Transverse colon (tissue), 4 donors: ENCODE results near the gene SLC10A4. TPM values are rescaled to one million over a fixed set of nuclear protein-coding genes. Genes with fewer than 3 reads are reported as not detected.

Experiments used
- DNase-seq: peaks from one replicate; pipeline ENCODE4 v3.0.0-alpha.2; 2019
- H3K27ac ChIP-seq, 4 donors: fragments of 200-600 bp; sonication (generic); 2 replicates each; pipeline ENCODE4 v1.5.1; 2016 to 2018; ENCODE audit warnings: inconsistent platforms in 4 of 4
- H3K27me3 ChIP-seq: fragments of 200-600 bp; sonication (generic); 2 replicates; pipeline ENCODE4 v1.5.1; 2017; ENCODE audit warnings: inconsistent platforms
- H3K36me3 ChIP-seq, 4 donors: fragments of 200-600 bp; sonication (generic); 2 replicates each; pipeline ENCODE4 v1.5.1; 2017 to 2019; ENCODE audit warnings: inconsistent platforms in 4 of 4
- H3K4me1 ChIP-seq, 4 donors: fragments of 200-600 bp; sonication (generic); 2 replicates each; pipeline ENCODE4 v1.5.1; 2017 to 2020; ENCODE audit warnings: inconsistent platforms in 4 of 4
- H3K4me3 ChIP-seq, 4 donors: fragments of 200-600 bp; sonication (generic); 1 replicate in 1 of 4; 2 replicates in 3 of 4; pipeline versions ENCODE4 v1.5.1 to v1.6.1; 2017 to 2019; ENCODE audit warnings: inconsistent platforms in 4 of 4
- H3K9me3 ChIP-seq, 2 donors: fragments of 200-600 bp; sonication (generic); 2 replicates each; pipeline ENCODE4 v1.5.1; 2017 to 2019; ENCODE audit warnings: inconsistent platforms in 2 of 2
- EP300 ChIP-seq: sonication (generic); formaldehyde crosslinking; IDR thresholded peaks from one replicate; pipeline ENCODE4 v1.6.1; 2017; ENCODE audit warnings: antibody characterized with exemption, low read depth
- POLR2A ChIP-seq: fragments of 450-650 bp; IDR thresholded peaks from one replicate; pipeline ENCODE4 v1.6.1; 2016; ENCODE audit warnings: antibody characterized with exemption, mild to moderate bottlenecking, moderate library complexity
- POLR2AphosphoS5 ChIP-seq, 3 donors: sonication (generic); formaldehyde crosslinking; IDR thresholded peaks; one replicate each; pipeline ENCODE4 v1.6.1; 2016; ENCODE audit warnings: antibody characterized with exemption in 3 of 3
- WGBS, 2 donors: methylation state at CpG; one replicate each; pipeline ENCODE4 v1.1.5; 2018; ENCODE audit warnings: low coverage in 1 of 2; 5-methylcytosine and 5-hydroxymethylcytosine counted together
- in situ Hi-C, 4 donors: fragments of 200-750 bp; cut with MboI; loops; one replicate each; pipeline versions ENCODE4 v1.15.0 to v1.15.1; 2017; ENCODE audit warnings: low sequenced_read_pairs in 3 of 4, low pct_ligation_motif_present in 1 of 4, low pct_unique_long_range_greater_than_20kb in 1 of 4
- intact Hi-C: fragments of 100-400 bp; cut with DNase I; formaldehyde crosslinking; loops from one replicate; pipeline ENCODE4 v1.15.1; 2023; ENCODE audit warnings: low total_unique reads
- total RNA-seq, 4 donors: library from RNA; depleted of rRNA; stranded (reverse); fragments of >200 nt; gene quantifications; one replicate each; pipeline ENCODE4 v1.1.0, GENCODE V29; 2016
- TF ChIP-seq, protein P1 (sequence below), 5 experiments: fragments of 200-600 bp in 3 of 5; fragments of 450-650 bp in 2 of 5; sonication (generic) in 3 of 5; IDR thresholded peaks; 1 replicate in 2 of 5; 2 replicates in 3 of 5; pipeline ENCODE4 v1.5.1; 2016 to 2017; ENCODE audit warnings: antibody characterized with exemption in 5 of 5, inconsistent platforms in 3 of 5, mild to moderate bottlenecking in 2 of 5, moderate library complexity in 1 of 5

The SLC10A4 gene
- total RNA-seq, 4 donors from 2014 or later = 1.2 to 6.0 TPM; not detected in 2

DNA sequence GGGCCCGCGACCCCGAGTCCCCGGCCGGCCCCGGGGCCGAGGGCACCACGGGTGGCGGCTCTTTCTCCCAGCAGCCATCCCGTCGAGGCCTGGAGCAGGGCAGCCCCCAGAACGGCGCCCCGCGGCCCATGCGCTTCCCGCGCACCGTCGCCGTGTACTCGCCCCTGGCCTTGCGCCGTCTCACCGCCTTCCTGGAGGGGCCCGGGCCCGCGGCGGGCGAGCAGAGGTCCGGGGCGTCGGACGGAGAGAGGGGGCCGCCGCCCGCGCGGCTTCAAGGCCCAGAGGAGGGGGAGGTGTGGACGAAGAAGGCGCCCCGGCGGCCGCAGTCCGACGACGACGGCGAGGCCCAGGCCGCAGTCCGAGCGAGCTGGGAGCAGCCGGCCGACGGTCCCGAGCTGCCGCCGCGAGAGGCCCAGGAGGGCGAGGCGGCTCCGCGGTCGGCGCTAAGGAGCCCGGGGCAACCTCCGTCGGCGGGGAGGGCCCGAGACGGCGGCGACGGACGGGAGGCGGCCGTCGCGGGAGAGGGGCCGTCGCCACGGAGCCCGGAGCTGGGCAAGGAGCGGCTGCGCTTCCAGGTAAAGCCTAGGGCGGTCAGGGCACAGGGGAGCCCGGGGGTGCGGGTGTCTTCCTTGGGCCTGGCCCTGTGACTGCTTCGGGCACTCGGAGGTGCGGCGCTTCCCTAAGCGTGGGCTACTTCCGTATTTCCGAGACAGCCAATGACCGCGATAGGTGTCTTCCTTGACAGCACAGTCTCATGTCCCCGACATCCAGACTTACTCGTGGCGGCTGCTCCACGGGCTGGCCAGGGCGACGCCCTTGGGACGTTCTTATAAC lies 7.8 kb downstream of the SLC10A4 start:
- Histone ChIP-seq H3K4me3 (peak overlapping the region in 2 of 4 donors; percentile 30 to 38), H3K9me3 (no peaks in the 10 kb centered on the region), H3K36me3 (no peaks in the 10 kb centered on the region), H3K27me3 (peaks cover 64% of the 10 kb centered on the region), H3K27ac (no peak overlapping the region), H3K4me1 (peaks cover 0 to 16% (median 10%) of the 10 kb centered on the region in 4 donors)
- no peak for DNase-seq
- 8 to 33% methylated on average over 14 to 69 of the region's 104 CpGs for WGBS, 2 donors
- intact Hi-C loops = no loop called here
- no peak for TF ChIP-seq POLR2A
- TF ChIP-seq POLR2AphosphoS5 (IDR thresholded peaks at IDR 0.05) = no peak
- TF ChIP-seq, protein P1, sequence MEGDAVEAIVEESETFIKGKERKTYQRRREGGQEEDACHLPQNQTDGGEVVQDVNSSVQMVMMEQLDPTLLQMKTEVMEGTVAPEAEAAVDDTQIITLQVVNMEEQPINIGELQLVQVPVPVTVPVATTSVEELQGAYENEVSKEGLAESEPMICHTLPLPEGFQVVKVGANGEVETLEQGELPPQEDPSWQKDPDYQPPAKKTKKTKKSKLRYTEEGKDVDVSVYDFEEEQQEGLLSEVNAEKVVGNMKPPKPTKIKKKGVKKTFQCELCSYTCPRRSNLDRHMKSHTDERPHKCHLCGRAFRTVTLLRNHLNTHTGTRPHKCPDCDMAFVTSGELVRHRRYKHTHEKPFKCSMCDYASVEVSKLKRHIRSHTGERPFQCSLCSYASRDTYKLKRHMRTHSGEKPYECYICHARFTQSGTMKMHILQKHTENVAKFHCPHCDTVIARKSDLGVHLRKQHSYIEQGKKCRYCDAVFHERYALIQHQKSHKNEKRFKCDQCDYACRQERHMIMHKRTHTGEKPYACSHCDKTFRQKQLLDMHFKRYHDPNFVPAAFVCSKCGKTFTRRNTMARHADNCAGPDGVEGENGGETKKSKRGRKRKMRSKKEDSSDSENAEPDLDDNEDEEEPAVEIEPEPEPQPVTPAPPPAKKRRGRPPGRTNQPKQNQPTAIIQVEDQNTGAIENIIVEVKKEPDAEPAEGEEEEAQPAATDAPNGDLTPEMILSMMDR (IDR thresholded peaks at IDR 0.05) = no peak
- in situ Hi-C loops = loop anchor here in 1 of 4 donors (25.0 kb wide), 1 partner anchor 179 kb away; no protein-coding TSS in a partner anchor

DNA sequence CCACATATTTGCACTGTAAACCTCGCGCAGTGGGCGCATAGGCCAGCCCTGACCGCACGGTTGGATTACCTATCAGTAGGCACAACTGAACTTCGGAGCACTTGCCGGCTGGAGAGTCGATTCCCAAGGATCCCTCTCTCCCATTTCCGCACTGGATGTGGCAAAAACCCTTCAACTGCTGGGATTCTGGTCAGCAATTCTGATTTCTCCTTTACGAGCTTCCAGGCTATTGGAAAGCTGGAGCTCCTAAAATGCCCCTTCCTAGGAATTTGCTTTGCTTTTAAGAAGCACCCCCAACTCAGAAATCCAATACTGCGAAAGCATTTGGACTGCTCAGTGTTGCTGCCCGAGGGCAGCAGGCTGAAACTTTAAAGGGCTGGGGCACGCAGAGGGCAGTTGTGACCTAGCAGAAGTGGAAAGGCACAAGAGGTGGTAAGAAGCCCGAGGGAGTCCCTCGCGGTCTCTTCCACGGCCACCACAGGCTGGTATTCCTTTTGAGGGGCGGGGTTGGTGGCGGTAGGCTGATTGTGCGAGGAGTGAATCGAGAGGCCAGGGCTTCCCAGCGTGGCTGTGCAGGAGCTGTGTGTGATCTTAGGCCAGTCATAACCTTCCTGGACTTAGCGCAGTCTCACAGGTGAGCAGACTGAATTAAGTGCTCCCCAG lies 8.5 kb downstream of the SLC10A4 start:
- in situ Hi-C loops = loop anchor here in 1 of 4 donors (25.0 kb wide), 1 partner anchor 179 kb away; no protein-coding TSS in a partner anchor
- intact Hi-C loops = no loop called here

DNA sequence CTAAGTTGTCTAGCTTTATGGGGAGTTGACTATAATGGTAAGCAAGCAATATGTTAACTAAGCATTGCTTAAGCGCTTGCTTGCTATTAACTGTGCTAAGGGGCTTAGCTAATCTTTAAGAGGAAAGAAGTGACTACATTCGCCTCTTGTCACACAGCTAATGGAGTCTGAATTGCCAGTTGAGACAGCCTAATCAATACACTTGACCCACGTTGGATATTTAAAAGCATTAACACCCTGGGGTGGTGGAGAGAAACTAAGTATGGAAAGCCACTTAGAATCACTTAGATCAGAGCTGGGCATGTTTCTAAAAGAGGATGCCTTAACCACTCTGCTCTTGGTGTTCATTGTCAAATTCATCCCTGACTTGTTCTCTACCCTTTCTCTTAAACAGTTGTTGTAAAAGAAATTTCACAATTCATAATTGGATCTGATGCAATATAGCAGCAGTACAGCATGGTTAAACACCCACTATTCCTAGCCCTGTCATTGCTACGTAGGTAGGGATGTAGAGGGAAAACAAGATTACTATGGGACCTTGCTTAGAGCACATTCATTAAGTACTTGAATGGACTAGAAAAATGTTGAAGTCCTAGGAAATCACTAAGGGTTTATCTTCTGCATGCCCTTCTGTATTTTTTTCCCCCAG lies 10.4 kb downstream of the SLC10A4 start:
- no peak overlapping the region for H3K27ac ChIP-seq
- no peak overlapping the region for H3K4me3 ChIP-seq
- WGBS, 2 donors = 60 to 77% methylated on average over 3 to 4 of the region's 4 CpGs
- H3K36me3 ChIP-seq = peaks cover 0 to 15% (median 0%) of the 10 kb centered on the region in 4 donors
- DNase-seq = no peak
- TF ChIP-seq, protein P1 (IDR thresholded peaks at IDR 0.05) = no peak
- no peak for TF ChIP-seq EP300
- TF ChIP-seq POLR2A = no peak
- no peak for TF ChIP-seq POLR2AphosphoS5 (IDR thresholded peaks at IDR 0.05)
- H3K27me3 ChIP-seq = peaks cover 38% of the 10 kb centered on the region
- H3K9me3 ChIP-seq = no peaks in the 10 kb centered on the region
- intact Hi-C loops = no loop called here
- in situ Hi-C loops = loop anchor here in 1 of 4 donors (25.0 kb wide), 1 partner anchor 181 kb away; no protein-coding TSS in a partner anchor
- peaks cover 0 to 16% (median 10%) of the 10 kb centered on the region in 4 donors for H3K4me1 ChIP-seq

More for the DNA sequence above, 8.5 kb downstream of the SLC10A4 start:
- 79% methylated on average over 23 of the region's 23 CpGs; no CpG with 5 or more reads in 1 of the 2 donors for WGBS, 2 donors
- Histone ChIP-seq H3K27ac (no peak overlapping the region), H3K9me3 (no peaks in the 10 kb centered on the region), H3K36me3 (no peaks in the 10 kb centered on the region), H3K27me3 (peaks cover 57% of the 10 kb centered on the region), H3K4me1 (peaks cover 0 to 16% (median 10%) of the 10 kb centered on the region in 4 donors), H3K4me3 (peak overlapping the region in 1 of 4 donors; percentile 38)
- TF ChIP-seq POLR2AphosphoS5 (IDR thresholded peaks at IDR 0.05) (no peak), EP300 (no peak), POLR2A (no peak)
- TF ChIP-seq, protein P1 (IDR thresholded peaks at IDR 0.05) = no peak
- no peak for DNase-seq
